Fibroblast of skin of back (primary cell): ENCODE results near the gene ROMO1.
A peak's percentile ranks its signal among the peaks of the same experiment; 100 is the strongest.
"Not testable (repeated sequence)": the region's sequence is repeated elsewhere in the genome, so short reads cannot be mapped to it uniquely, and the experiment has no call there.

Source experiments
- DNase-seq: peaks from one replicate; pipeline ENCODE4 v3.0.0-alpha.2; 2013

Gene ROMO1

DNA sequence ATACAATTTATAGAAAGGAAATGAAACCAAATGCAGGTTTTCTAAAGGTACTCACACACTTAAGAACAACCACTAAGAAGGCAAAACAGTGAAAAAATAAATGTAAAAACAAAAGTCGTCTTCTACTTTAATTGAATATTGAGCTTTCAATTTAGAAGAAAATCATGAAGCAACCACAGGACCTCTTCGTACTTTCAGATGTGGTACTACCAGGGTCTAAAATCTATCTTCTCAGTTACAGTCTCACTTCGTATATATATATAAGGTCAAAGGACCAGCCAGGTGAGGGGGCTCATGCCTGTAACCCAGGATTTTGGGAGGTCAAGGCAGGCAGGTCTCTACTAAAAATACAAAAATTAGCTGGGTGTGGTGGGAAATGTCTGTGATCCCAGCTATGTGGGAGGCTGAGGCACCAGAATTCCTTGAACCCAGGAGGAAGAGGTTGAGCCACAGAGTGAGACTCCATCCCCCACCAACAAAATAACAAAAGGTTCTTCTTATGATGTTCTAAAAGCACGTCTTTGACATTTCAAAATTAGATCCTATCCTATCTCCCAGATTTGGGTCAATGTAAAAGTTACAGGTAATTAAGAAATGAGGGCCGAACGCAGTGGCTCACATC lies 12.5 kb downstream of the ROMO1 start:
- no peak for DNase-seq

DNA sequence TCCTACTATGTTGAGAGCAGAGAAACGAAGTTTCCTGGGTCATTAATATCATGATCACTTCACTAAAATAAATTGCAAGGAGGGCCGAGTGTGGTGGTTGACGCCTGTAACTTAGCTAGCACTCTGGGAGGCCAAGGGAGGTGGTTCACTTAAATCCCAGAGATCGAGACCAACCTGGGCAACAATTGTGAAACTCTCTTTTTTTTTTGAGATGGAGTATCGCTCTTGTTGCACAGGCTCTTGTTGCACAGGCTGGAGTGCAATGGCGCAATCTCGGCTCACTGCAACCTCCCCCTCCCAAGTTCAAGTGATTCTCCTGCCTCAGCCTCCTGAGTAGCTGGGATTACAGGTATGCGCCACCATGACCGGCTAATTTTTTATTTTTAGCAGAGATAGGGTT lies 13.9 kb downstream of the ROMO1 start:
- not testable (repeated sequence) for DNase-seq

DNA sequence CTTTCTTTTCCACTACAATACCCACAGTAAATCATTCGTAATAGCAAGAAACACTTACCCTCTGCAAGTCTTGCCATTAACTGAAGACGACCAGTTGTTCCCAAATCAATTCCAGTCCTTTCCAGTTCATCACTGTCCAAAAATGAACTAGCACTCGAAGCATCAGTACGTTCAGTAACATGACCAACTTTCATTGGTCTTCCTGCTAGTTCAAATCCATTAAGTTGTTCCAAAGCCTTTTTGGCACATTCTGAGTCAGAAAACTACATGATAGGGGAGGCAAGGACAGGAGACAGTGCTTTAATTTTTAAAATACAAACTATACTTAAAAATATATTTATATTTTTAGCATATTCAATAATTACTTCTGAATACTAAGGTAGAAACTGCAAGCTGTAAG lies 14.9 kb downstream of the ROMO1 start:
- DNase-seq = no peak

DNA sequence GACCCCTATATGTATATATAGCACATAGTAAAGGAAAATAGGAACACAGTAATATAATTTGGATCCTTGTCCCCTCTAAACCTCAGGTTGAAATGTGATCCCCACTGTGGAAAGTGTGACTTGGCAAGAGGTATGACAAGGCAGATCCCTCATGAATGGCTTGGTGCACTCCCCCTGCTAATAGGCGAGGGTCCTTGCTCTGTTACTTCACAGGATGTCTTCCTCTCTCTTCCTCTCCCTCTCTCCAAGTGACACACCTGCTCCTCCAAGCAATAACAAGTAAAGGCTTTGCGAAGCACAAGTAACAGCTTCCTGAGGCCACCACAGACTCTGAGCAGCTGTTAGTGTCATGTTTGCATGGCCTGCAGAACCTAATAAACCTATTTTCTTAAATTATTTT lies 16.4 kb downstream of the ROMO1 start:
- DNase-seq = no peak

DNA sequence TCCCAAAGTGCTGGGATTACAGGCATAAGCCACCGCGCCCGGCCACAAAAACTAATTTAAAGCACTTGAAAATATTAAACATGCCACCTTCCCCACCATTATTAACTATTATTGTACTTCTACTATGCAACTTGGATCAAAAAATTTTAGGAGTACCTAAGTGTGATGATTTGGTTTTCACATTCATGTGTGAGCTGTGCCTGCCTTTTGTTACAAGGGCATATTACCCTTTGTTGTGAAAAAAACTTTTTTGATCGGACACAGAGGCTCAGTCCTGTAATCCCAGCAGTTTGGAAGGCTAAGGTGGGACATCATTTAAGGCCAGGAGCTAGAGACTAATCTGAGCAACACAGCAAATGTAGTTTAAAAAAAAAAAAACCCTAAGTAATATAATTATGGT lies 17.1 kb downstream of the ROMO1 start:
- DNase-seq = no peak

DNA sequence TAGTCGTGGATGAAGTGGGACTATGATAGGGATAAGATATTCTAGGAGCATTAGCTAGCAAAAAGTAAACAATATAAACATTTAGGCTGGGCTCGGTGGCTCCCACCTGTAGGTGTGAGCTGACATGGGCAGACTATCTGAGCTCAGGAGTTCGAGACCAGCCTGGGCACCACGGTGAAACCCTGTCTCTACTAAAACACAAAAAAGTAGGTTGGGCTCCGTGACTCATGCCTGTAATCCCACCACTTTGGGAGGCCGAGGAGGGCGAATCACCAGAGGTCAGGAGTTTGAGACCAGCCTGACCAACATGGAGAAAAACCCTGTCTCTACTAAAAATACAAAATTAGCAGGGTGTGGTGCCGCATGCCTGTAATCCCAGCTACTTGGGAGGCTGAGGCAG lies 19.1 kb downstream of the ROMO1 start:
- peak; percentile 46 for DNase-seq

DNA sequence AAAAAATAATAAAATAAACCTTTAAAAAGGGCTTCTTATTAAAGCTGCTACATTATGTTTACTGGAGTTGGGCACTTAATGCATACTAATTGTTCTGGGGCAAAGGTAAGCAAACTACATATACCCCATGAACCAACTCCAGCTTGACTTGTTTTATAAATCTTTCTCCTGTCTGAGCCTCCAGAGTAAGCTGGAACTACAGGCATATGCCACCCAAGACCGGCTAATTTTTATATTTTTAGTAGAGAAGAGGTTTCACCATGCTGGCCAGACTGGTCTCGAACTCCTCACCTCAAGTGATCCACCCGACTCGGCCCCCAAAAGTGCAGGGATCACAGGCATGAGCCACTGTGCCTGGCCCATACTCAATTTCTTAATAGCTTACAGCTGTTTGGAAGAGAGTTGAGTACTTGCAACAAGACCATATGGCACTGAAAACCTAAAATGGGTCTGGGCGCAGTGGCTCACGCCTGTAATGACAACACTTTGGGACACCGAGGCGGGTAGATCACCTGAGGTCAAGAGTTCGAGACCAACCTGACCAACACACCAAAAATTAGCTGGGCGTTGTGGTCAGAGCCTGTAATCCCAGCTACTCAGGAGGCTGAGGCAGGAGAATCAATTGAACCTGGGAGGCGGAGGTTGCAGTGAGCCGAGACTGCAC lies 19.9 kb downstream of the ROMO1 start:
- no peak for DNase-seq

DNA sequence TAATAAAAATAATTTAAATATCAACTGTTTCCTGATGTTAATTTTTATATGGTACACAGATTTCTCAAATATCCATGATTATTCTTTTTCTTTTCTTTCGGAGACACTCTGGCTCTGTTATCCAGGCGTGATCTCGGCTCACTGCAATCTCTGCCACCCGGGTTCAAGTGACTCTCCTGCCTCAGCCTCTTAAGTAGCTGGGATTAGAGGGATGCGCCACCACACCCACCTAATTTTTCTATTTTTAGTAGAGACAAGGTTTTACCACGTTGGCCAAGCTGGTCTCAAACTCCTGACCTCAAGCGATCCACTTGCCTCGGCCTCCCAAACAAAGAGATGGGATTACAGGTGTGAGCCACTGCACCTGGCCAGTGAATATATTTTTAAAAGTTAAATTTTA lies 20.5 kb downstream of the ROMO1 start:
- no peak for DNase-seq

DNA sequence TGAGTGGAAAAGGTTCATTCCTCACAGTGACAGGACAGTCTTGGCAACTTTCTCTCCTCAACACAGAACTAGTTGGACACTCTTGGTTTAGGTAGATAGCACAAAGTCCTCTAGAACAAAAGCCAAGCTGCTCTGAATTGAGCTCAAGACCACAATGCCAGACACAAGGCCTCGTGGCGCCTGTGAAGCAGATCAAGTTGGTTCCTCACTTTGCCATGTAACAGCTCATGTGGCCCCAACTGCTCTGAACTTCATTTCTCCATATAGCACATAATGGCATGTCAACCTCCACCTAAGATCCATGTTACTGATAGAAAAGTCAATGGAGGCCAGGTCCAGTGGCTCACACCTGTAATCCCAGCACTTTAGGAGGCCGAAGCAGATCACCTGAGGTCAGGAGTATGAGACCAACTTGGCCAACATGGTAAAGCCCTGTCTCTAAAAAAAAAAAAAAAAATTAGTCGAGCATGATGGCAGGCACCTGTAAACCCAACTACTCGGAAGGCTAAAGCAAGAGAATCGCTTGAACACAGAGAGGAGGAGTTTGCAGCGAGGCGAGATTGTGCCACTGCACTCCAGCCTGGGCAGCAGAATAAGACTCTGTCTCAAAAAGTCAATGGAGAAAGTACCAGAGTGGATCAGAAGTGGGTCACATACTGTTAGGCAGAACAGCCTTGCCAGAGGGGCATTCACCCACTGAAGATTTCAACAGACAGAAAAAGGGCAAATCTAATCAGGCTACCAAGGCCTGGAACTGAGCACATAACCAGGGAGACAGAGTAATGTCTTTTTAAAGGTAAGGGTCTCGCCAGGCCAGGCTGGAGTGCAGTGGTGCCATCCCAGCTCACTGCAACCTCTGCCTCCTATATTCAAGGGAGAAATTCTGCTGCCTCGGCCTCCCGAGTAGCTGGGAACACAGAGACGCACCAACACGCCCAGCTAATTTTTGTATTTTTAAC lies 21.2 kb downstream of the ROMO1 start:
- DNase-seq = no peak

DNA sequence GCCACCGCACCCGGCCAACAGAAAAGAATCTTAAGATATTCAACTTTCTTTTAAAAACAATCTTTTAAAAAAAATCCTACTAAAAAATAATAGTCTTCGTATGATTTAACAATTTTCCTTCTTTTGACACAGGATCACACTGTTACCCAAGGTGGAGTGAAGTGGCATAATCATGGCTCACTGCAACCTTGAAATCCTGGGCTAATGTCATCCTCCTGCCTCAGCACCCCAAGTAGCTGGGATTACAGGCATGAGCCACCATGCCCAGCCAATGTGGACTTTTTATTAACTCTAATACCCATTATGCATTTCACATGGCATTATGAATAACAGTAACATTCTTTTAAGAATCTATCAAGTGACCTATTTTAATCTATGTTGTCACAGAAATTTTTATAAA lies 22.0 kb downstream of the ROMO1 start:
- no peak for DNase-seq

DNA sequence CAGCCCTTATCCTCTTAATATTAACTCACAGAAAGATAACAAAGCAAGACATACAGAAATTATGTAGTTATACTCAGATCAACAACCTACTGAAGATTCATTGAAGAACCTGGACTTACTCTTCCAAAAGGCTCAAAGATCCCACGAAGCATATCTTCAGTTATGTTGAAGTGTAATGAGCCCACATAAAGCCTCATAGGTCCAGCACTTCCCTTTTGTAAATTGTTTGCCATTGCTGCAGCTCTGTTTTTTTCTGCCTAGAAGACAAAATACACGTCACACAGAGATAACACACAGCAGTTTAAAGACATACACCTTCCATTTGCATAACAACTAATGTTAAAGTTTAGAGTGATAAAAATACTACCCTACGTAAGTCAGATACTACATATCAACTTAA lies 22.4 kb downstream of the ROMO1 start:
- DNase-seq = no peak

DNA sequence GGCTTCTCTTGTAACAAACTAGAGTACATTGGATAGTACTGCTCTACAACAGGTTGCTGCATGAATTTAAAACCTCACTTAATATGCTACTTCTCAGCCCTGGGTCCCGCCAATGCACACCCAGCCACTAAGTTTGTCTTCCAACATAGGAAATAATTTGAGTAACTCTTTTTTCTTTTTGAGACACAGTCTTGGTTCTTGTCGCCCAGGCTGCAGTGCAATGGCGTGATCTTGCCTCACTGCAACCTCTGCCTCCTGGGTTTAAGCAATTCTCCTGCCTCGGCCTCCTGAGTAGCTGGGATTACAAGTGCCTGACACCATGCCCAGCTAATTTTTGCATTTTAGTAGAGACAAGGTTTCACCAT lies 24.1 kb downstream of the ROMO1 start:
- DNase-seq = not testable (repeated sequence)

DNA sequence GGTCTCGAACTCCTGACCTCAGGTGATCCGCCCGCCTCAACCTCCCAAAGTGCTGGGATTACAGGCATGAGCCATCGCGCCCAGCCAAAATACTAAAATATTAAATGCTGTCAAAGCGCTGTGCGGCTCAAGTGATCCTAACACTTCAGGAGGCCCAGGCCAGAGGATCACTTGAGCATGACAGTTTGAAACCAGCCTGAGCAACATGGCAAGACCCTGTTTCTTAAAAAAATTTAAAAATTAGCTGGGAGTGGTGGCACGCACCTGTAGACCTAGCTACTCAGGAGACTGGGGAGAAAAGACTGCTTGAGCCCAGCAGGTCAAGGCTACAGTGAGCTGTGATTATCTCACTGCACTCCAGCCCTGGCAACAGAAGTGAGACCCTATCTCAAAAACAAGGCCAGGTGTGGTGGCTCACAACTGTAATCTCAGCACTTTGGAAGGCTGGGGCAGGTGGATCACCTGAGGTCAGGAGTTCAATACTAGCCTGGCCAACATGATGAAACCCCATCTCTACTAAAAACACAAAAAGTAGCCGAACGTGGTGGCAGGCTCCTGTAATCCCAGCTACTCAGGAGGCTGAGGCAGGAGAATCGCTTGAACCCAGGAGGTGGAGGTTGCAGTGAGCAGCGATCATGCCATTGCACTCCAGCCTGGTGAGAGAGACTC lies 24.6 kb downstream of the ROMO1 start:
- DNase-seq = not testable (repeated sequence)

DNA sequence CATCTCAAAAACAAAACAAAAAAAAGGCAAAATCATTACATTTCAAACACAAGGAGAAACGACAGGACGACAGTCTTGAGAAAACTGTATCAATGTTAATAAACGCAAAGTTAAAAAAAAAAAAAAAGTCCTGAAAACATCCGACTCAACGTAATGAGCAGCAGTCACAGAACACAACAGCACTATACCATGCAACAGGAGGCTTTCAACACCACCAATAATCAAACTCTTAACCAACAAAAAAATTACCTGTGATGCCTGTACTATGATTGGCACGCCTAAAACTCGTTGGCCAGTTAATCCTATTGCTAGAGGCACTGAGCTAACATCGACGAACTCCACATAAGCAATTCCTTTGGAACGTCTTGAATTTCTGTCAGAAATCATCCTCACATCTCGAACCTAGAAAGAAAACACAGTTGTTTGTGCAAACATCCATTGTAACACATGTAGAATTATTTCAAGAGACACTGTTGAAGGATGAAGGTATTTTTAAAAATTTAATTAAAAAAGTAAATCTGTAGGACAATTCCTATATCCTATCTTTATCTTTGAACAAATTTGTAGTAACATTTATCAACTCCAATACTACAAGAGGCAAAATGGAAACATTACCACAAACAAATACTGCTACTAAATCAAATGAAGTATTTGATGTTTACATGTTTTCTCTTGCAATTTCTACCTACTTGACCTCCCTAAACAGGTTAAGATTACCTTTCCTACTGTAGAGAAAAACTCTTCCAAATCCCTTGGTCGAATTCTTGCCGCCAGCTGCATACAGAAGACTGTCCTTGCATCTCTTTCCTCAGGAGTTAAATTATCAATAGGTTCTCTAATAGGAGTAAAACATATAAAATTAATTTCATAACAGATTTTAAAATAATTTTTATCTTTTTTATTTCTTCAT lies 25.4 kb downstream of the ROMO1 start:
- no peak for DNase-seq

DNA sequence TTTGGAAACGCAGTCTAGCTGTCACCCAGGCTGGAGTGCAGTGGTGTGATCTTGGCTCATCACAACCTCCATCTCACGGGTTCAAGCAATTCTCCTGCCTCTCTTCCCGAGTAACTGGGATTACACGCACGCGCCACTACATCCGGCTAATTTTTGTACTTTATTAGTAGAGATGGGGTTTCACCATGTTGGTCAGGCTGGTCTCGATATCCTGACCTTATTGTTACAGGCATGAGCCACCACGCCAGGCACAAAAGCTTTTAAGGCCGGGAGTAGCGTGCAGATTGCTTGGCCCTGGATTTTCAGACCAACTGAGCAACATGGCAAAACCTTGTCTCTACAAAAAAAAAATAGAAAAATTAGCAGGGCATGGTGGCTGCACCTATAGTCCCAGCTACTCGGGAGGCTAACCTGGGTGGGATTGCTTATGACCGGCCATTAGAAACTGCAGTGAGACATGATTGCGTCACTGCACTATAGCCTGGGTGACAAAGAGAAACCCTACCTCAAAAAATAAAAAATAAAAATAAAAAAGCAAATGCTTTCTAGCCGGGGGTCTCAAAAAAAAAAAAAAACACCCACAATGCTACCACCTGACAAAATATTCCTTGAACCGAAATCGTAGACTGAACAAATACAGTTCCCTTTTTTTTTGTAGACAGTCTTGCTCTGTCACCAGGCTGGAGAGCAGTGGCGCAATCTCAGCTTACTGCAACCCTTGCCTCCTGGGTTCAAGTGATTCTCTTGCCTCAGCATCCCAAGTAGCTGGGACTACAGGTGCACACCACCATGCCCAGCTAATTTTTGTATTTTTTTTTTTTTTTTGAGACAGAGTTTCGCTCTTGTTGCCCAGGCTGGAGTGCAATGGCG lies 27.9 kb downstream of the ROMO1 start:
- no peak for DNase-seq

DNA sequence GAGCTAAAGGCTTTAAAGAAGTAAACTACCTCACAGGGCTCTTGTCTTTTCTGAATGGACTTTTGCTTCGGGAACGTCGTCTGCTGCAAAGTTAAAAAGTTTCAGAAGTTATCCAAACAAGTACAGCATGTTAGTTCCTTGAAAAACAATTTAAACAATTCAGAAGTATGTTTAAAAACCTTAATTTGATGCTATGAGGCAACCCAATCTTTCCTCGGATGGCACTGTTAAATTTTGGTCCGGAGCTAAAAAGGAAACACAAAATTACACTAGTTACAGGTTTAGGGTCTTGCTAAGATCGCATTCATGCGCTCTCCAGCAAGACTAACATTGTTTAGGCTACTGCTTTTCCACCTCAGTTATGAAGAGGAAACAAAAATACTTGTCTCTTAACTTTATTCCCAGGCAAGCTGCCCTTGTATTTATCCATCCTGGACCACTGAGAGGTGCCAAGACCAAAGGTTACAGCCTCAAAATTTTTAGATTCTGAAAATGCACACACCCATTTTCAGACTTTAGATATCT lies 30.1 kb downstream of the ROMO1 start:
- DNase-seq = no peak

DNA sequence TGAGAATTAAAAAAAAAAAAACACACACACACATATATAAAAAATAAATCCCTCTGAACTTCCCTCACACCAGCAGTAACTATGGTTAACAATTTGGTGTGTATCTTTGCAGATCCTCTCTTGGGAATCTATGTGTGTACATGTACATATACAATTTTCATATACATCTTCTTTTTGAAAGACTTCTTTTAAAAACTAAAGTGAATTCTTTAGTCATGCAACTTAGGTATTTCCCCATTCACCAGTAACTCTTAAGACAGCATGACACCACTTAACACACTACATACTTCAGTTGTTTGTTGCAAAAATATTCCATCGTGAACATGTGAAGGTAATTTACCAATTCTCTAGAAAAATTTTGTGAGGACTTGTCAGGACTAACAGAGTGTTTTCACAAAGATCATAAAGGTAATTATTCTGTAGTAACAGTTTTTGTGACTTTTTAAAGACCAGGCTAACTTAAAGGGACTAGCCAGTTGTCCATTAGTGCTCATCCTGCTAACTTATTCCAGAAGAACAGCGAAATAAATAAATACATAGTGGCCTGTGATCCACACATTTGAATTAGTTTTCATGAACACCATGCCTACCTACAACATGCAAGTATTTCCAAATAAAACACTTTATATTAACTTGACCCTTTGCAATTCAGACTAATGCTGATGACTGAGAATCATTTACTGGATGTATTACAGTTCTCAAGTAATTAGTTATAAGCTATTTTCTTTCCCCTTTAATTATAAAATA lies 30.8 kb downstream of the ROMO1 start:
- no peak for DNase-seq

DNA sequence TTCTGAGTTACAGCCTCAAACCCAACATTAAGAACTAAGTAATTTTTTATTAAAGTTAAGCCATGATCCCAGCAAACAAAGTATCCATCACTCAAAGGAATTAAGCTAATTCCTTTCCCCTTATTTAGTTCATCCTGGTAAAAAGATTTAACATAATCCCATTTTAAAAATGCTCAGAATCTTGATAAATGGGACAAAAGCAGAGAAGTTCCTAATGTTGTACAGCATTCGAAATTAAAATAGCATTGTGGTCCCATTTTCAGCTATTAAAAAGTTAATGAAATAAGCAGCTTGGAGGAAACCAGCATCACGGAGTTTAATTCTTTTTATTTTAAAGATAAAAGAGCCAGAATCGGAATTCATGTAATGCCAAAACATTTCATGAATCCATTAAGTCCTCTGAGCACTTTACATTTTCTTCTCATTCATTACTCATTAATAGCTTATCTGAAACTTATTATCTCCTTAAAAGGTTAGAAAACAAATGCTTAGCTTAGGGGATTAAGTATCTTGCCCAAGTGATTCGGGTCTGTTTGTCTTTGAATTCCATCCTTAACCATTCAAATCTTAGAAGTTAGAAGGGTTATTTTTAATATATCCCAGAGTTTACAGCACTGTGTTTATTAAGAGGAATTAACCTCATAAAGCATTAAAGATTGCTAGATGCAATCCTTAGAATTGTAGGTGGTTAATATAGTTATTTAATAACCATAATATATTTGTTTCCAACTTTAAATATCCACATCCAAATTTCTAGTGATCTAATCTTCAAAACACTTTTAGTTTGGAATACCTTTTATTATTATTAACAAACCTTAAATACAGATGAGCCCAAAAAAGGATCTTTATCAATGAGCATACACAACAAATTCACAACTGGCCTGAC lies 31.6 kb downstream of the ROMO1 start:
- no peak for DNase-seq

DNA sequence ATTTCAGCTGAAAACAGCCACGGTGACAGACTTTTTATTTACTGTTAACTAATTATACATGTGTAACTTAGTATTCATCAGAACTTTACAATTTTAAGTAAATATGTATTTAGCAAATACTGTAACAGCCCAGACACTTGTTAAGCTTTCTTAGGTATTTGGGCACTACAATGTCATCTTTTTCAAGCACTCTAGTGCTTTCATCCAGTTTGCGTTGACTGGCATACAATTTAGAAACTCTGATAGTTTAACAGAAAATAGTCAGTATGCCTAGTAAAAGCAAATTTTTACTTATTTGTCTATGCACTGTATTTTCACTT lies 32.2 kb downstream of the ROMO1 start:
- DNase-seq = no peak
